ENCODE results near the gene CDKAL1. TPM values are rescaled to one million over a fixed set of nuclear protein-coding genes. Genes with fewer than 3 reads are reported as not detected.

CDKAL1 gene
- total and polyA plus RNA-seq, 10 of the 15 experiments (the other 5 are each of a cell fraction or from before 2014, with no cell fraction given): 10.7 to 26.9 (median 17.3) TPM

DNA sequence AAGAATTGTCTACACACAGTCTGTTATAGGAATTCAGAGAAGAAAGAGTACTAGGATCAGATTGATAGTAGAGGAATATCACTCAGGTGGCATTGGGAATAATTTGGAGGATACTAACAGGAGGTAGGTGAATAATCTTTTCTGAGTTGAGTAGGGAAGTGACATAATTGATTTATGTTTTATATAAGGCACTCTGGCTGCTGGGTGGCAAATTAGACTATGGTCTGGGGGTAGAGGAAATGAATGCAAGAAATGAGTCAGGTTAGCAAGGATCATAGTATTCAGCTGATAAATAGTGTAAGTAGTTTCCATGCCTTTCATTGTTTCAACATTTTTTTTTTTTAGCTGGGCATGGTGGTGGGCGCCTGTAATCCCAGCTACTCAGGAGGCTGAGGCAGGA is 113.3 kb downstream of the CDKAL1 start:
- WGBS (ENCODE audit: insufficient coverage, insufficient replicate concordance, low lambda C conversion rate, missing lambda C conversion rate): 100% methylated on average over 1 of the region's 1 CpG
- Histone ChIP-seq H2AFZ (ENCODE audit: control insufficient read depth, low read depth, low read length) (no peak overlapping the region), H3K9ac (ENCODE audit: control insufficient read depth, insufficient read depth, low read length) (no peak overlapping the region), H3K27me3 (replicated peaks in 1 of 2; ENCODE audit: control insufficient read depth in 2 of 2, insufficient read depth in 2 of 2, low read length in 1 of 2) (no peaks in the 10 kb centered on the region), H3K27ac (ENCODE audit: control insufficient read depth, insufficient read depth) (no peak overlapping the region), H4K20me1 (ENCODE audit: control insufficient read depth, insufficient read depth) (no peaks in the 10 kb centered on the region), H3K4me1 (ENCODE audit: control insufficient read depth, insufficient read depth, low read length) (no peaks in the 10 kb centered on the region), H3K4me2 (ENCODE audit: control insufficient read depth, insufficient read depth) (no peak overlapping the region), H3K9me3 (replicated peaks; ENCODE audit: control insufficient read depth, insufficient read depth, low read length) (no peaks in the 10 kb centered on the region; the same call in 2 of the 3 replicates), H3K4me3 (no peak overlapping the region), H3K79me2 (ENCODE audit: control insufficient read depth, insufficient read depth, low read length) (no peaks in the 10 kb centered on the region), H3K36me3 (ENCODE audit: control insufficient read depth in 2 of 2, insufficient read depth in 2 of 2, low read length in 1 of 2) (peaks cover 0 to 2% of the 10 kb centered on the region in 2 experiments; a peak in 2 of 4 replicates)
- ChIA-PET RAD21 (ENCODE audit: unreplicated experiment) (no interaction called here), CTCF (no interaction called here), POLR2A (no interaction called here), SMC1A (ENCODE audit: uncharacterized antibody, unreplicated experiment) (interaction anchor here (1.0 kb wide), 1 partner anchor 19 kb away, joined by 3 read pairs; no protein-coding TSS in a partner anchor)
- TF ChIP-seq, protein P1, sequence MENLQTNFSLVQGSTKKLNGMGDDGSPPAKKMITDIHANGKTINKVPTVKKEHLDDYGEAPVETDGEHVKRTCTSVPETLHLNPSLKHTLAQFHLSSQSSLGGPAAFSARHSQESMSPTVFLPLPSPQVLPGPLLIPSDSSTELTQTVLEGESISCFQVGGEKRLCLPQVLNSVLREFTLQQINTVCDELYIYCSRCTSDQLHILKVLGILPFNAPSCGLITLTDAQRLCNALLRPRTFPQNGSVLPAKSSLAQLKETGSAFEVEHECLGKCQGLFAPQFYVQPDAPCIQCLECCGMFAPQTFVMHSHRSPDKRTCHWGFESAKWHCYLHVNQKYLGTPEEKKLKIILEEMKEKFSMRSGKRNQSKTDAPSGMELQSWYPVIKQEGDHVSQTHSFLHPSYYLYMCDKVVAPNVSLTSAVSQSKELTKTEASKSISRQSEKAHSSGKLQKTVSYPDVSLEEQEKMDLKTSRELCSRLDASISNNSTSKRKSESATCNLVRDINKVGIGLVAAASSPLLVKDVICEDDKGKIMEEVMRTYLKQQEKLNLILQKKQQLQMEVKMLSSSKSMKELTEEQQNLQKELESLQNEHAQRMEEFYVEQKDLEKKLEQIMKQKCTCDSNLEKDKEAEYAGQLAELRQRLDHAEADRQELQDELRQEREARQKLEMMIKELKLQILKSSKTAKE (IDR thresholded peaks at IDR 0.05; ENCODE audit: low read depth, poor library complexity, severe bottlenecking): no peak
- TF ChIP-seq MTA3 (IDR thresholded peaks at IDR 0.05; ENCODE audit: borderline replicate concordance, low read length) (no peak), EZH2 (IDR thresholded peaks at IDR 0.05; ENCODE audit: borderline replicate concordance, control insufficient read depth, low read depth, low read length) (no peak), SIX5 (IDR thresholded peaks at IDR 0.05; ENCODE audit: low read depth, low read length, severe bottlenecking) (no peak), MEF2A (IDR thresholded peaks at IDR 0.05; ENCODE audit: insufficient read depth, low read depth, low read length) (no peak), ZZZ3 (IDR thresholded peaks at IDR 0.05; ENCODE audit: control insufficient read depth, insufficient read length, low read depth) (no peak), RCOR1 (conservative IDR thresholded peaks at IDR 0.05; ENCODE audit: low read depth, low read length) (no peak), TAF1 (IDR thresholded peaks at IDR 0.05; ENCODE audit: borderline replicate concordance, low read depth, low read length) (no peak), IKZF1 (conservative IDR thresholded peaks at IDR 0.05) (no peak), ZNF384 (IDR thresholded peaks at IDR 0.05; ENCODE audit: borderline replicate concordance, low read depth, low read length) (no peak), RB1 (IDR thresholded peaks at IDR 0.05; ENCODE audit: borderline replicate concordance) (no peak), CBFB (IDR thresholded peaks at IDR 0.05; ENCODE audit: low read depth) (no peak)
- TF ChIP-seq, protein P2, sequence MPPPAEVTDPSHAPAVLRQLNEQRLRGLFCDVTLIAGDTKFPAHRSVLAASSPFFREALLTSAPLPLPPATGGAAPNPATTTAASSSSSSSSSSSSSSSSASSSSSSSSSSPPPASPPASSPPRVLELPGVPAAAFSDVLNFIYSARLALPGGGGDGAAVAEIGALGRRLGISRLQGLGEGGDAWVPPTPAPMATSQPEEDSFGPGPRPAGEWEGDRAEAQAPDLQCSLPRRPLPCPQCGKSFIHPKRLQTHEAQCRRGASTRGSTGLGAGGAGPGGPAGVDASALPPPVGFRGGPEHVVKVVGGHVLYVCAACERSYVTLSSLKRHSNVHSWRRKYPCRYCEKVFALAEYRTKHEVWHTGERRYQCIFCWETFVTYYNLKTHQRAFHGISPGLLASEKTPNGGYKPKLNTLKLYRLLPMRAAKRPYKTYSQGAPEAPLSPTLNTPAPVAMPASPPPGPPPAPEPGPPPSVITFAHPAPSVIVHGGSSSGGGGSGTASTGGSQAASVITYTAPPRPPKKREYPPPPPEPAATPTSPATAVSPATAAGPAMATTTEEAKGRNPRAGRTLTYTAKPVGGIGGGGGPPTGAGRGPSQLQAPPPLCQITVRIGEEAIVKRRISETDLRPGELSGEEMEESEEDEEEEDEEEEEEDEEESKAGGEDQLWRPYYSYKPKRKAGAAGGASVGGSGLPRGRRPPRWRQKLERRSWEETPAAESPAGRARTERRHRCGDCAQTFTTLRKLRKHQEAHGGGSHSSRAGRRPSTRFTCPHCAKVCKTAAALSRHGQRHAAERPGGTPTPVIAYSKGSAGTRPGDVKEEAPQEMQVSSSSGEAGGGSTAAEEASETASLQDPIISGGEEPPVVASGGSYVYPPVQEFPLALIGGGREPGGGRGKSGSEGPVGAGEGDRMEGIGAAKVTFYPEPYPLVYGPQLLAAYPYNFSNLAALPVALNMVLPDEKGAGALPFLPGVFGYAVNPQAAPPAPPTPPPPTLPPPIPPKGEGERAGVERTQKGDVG (CRISPR knock-in tag; IDR thresholded peaks at IDR 0.05): no peak
- intact Hi-C loops (cut with micrococcal nuclease; ENCODE audit: unreplicated experiment): no loop called here
- FAIRE-seq: no peak
- no peak; the same call in 2 of the 3 replicates for ATAC-seq
- no TSS peak for BruUV-seq (replicated peaks)
- DNase-seq (ENCODE audit: low read depth, low spot score): no peak
- in situ Hi-C loops (cut with MboI): no loop called here
